ENCODE data around the gene OTUD3.

OTUD3 gene

DNA sequence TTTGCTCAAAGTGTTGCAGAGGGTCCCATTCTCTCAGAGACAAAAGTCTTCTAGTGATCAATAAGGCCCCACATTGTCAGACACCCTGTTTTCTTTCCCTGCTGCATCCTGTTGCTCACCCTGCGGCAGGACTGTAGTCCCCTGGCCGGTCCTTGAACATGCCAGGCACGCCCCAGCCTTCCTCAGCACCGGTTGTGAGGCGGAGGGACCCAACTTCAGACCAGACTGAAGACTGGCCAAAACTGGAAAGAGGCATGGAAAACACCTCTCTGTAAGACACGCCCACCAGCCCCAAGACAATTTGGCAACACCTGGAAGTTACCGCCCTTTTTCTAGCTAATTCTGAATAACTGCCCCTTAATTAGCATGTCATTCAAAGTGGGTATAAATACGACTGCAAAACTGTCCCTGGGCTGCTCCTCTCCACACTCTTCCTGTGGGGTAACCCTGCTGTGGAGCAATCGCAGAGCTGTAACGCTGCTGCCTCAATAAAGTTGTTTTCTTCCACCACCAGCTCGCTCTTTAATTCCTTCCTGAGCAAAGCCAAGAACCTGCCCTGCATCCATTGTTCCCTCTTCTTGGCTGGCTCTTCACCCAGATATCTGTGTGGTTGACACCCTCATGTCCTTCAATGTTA lies 73.5 kb downstream of the OTUD3 start:
- H4K8ac ChIP-seq (ENCODE audit: low read depth, low read length), result no peak overlapping the region
- H2AK5ac ChIP-seq (ENCODE audit: low read depth, low read length), result no peak overlapping the region
- H3K4ac ChIP-seq (ENCODE audit: low read length), result no peak overlapping the region
- H2BK12ac ChIP-seq (ENCODE audit: low read length), result no peak overlapping the region
- H3K4me2 ChIP-seq (ENCODE audit: insufficient read depth, low read length, poor library complexity, severe bottlenecking), result no peak overlapping the region
- no peak overlapping the region for H2BK5ac ChIP-seq (ENCODE audit: low read length)
- H3K23ac ChIP-seq (ENCODE audit: low read depth, low read length, poor library complexity), result peak overlapping the region; percentile 8
- no peaks in the 10 kb centered on the region for H3K36me3 ChIP-seq (replicated peaks in 1 of 2; ENCODE audit: control insufficient read depth in 2 of 2, insufficient read depth in 2 of 2, low read length in 2 of 2)
- H3K14ac ChIP-seq (ENCODE audit: low read length), result no peak overlapping the region
- no CpG with 5 or more reads among the region's 11 CpGs for WGBS, 2 donors (ENCODE audit: extremely low coverage in 2 of 2, insufficient read length in 2 of 2, insufficient replicate concordance in 1 of 2)
- H3K27me3 ChIP-seq (ENCODE audit: control insufficient read depth in 3 of 3, insufficient read depth in 3 of 3, low read depth in 1 of 3, low read length in 3 of 3), result peaks cover 0 to 4% (median 0%) of the 10 kb centered on the region in 3 experiments
- H3K9ac ChIP-seq (ENCODE audit: low read depth, low read length, poor library complexity), result no peak overlapping the region
- H3K4me1 ChIP-seq (ENCODE audit: control insufficient read depth in 2 of 2, insufficient read depth in 1 of 2, low read depth in 1 of 2, low read length in 2 of 2), result peaks cover 0 to 2% of the 10 kb centered on the region in 2 donors
- H2BK15ac ChIP-seq (ENCODE audit: low read length), result no peak overlapping the region
- H3K79me1 ChIP-seq (ENCODE audit: low read depth, low read length), result no peaks in the 10 kb centered on the region
- H3K27ac ChIP-seq (replicated peaks; ENCODE audit: low read length), result no peak overlapping the region
- H3K18ac ChIP-seq (ENCODE audit: low read length), result no peak overlapping the region
- no peak overlapping the region for H4K91ac ChIP-seq (ENCODE audit: low read depth, low read length, poor library complexity)
- no peaks in the 10 kb centered on the region for H3K9me3 ChIP-seq (replicated peaks in 1 of 2; ENCODE audit: control insufficient read depth in 2 of 2, insufficient read depth in 1 of 2, low read depth in 1 of 2, low read length in 2 of 2)
- H2AFZ ChIP-seq (ENCODE audit: low read length), result no peak overlapping the region
- H3K4me3 ChIP-seq (ENCODE audit: low read length in 2 of 2), result no peak overlapping the region
- no peak overlapping the region for H2BK120ac ChIP-seq (ENCODE audit: low read depth, low read length)
- DNase-seq (ENCODE audit: low spot score), result no peak

DNA sequence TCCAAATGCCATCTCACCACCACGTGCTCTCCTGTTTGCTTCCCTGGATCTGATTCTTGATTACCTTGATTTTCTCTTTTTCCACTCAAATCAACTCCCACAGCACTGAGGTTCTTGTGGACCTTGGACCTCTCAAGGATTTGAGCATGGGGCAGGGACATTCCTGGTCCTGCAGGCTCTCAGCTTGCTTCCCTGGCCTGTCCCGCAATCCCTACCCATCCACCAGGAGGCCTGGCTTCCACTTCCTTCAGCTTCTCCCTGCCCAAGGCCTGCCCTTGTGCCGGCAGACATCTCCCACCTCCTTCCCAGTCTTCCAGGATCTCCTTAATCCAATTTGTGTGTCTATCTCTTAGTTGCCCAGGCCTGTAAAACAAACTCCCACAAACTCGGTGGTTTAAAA lies 75.6 kb downstream of the OTUD3 start:
- H3K4me2 ChIP-seq (ENCODE audit: insufficient read depth, low read length, poor library complexity, severe bottlenecking), result no peak overlapping the region
- H2AFZ ChIP-seq (ENCODE audit: low read length), result no peak overlapping the region
- H3K23ac ChIP-seq (ENCODE audit: low read depth, low read length, poor library complexity), result no peak overlapping the region
- H2BK5ac ChIP-seq (ENCODE audit: low read length), result no peak overlapping the region
- DNase-seq (ENCODE audit: low spot score), result no peak
- H4K8ac ChIP-seq (ENCODE audit: low read depth, low read length), result no peak overlapping the region
- H4K91ac ChIP-seq (ENCODE audit: low read depth, low read length, poor library complexity), result no peak overlapping the region
- H2BK120ac ChIP-seq (ENCODE audit: low read depth, low read length), result no peak overlapping the region
- H3K4ac ChIP-seq (ENCODE audit: low read length), result no peak overlapping the region
- H3K27ac ChIP-seq (replicated peaks; ENCODE audit: low read length), result no peak overlapping the region
- no peak overlapping the region for H3K4me3 ChIP-seq (ENCODE audit: low read length in 2 of 2)
- H2AK5ac ChIP-seq (ENCODE audit: low read depth, low read length), result no peak overlapping the region
- no peak overlapping the region for H3K18ac ChIP-seq (ENCODE audit: low read length)
- peaks cover 0 to 2% of the 10 kb centered on the region in 2 donors for H3K4me1 ChIP-seq (ENCODE audit: control insufficient read depth in 2 of 2, insufficient read depth in 1 of 2, low read depth in 1 of 2, low read length in 2 of 2)
- H3K9ac ChIP-seq (ENCODE audit: low read depth, low read length, poor library complexity), result no peak overlapping the region
- H2BK15ac ChIP-seq (ENCODE audit: low read length), result no peak overlapping the region
- H2BK12ac ChIP-seq (ENCODE audit: low read length), result no peak overlapping the region
- peaks cover 0 to 2% of the 10 kb centered on the region in 2 donors for H3K9me3 ChIP-seq (replicated peaks in 1 of 2; ENCODE audit: control insufficient read depth in 2 of 2, insufficient read depth in 1 of 2, low read depth in 1 of 2, low read length in 2 of 2)
- no peaks in the 10 kb centered on the region for H3K79me1 ChIP-seq (ENCODE audit: low read depth, low read length)
- H3K14ac ChIP-seq (ENCODE audit: low read length), result no peak overlapping the region
- WGBS, 2 donors (ENCODE audit: extremely low coverage in 2 of 2, insufficient read length in 2 of 2, insufficient replicate concordance in 1 of 2), result no CpG with 5 or more reads among the region's 4 CpGs
- H3K27me3 ChIP-seq (ENCODE audit: control insufficient read depth in 3 of 3, insufficient read depth in 3 of 3, low read depth in 1 of 3, low read length in 3 of 3), result peaks cover 0 to 4% (median 0%) of the 10 kb centered on the region in 3 experiments
- H3K36me3 ChIP-seq (replicated peaks in 1 of 2; ENCODE audit: control insufficient read depth in 2 of 2, insufficient read depth in 2 of 2, low read length in 2 of 2), result no peaks in the 10 kb centered on the region

DNA sequence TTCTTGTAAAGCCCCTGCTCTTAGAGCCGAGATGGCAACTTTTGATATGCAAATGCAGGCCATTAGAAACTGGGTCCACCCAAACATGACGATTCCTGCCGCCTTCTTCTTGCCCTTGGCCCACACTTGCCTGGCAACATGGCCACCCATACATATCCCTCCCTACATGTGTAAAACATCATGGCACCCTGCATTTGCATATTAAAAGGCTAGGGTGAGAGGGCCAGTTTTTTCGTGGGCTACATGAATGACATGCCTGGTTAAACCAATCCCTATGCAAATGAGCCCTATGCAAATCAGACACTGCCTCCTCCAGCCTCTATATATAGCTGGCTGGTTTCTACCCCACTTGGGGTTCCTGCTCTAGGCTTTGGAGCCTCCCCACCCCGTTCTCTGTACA lies 78.4 kb downstream of the OTUD3 start:
- Histone ChIP-seq H3K4me1 (ENCODE audit: control insufficient read depth in 2 of 2, insufficient read depth in 1 of 2, low read depth in 1 of 2, low read length in 2 of 2) (no peaks in the 10 kb centered on the region), H3K4me3 (ENCODE audit: low read length in 2 of 2) (no peak overlapping the region), H3K4ac (ENCODE audit: low read length) (no peak overlapping the region), H2BK12ac (ENCODE audit: low read length) (no peak overlapping the region), H3K4me2 (ENCODE audit: insufficient read depth, low read length, poor library complexity, severe bottlenecking) (no peak overlapping the region), H3K79me1 (ENCODE audit: low read depth, low read length) (no peaks in the 10 kb centered on the region), H3K23ac (ENCODE audit: low read depth, low read length, poor library complexity) (no peak overlapping the region), H3K9ac (ENCODE audit: low read depth, low read length, poor library complexity) (no peak overlapping the region), H2AK5ac (ENCODE audit: low read depth, low read length) (no peak overlapping the region), H2BK15ac (ENCODE audit: low read length) (no peak overlapping the region), H3K14ac (ENCODE audit: low read length) (no peak overlapping the region), H3K27ac (replicated peaks; ENCODE audit: low read length) (no peak overlapping the region), H3K9me3 (replicated peaks in 1 of 2; ENCODE audit: control insufficient read depth in 2 of 2, insufficient read depth in 1 of 2, low read depth in 1 of 2, low read length in 2 of 2) (peaks cover 0 to 2% of the 10 kb centered on the region in 2 donors), H3K27me3 (ENCODE audit: control insufficient read depth in 3 of 3, insufficient read depth in 3 of 3, low read depth in 1 of 3, low read length in 3 of 3) (peaks cover 0 to 7% (median 0%) of the 10 kb centered on the region in 3 experiments), H2BK120ac (ENCODE audit: low read depth, low read length) (no peak overlapping the region), H4K91ac (ENCODE audit: low read depth, low read length, poor library complexity) (no peak overlapping the region), H2AFZ (ENCODE audit: low read length) (no peak overlapping the region), H3K18ac (ENCODE audit: low read length) (no peak overlapping the region), H3K36me3 (replicated peaks in 1 of 2; ENCODE audit: control insufficient read depth in 2 of 2, insufficient read depth in 2 of 2, low read length in 2 of 2) (no peaks in the 10 kb centered on the region), H4K8ac (ENCODE audit: low read depth, low read length) (no peak overlapping the region), H2BK5ac (ENCODE audit: low read length) (no peak overlapping the region)
- no CpG with 5 or more reads among the region's 5 CpGs for WGBS, 2 donors (ENCODE audit: extremely low coverage in 2 of 2, insufficient read length in 2 of 2, insufficient replicate concordance in 1 of 2)
- no peak for DNase-seq (ENCODE audit: low spot score)
